OCI-LY1 (cell line): Measurements from ENCODE around the gene E4F1.
"Not testable (repeated sequence)": the region's sequence is repeated elsewhere in the genome, so short reads cannot be mapped to it uniquely, and the experiment has no call there.

Experiments
- H2AFZ ChIP-seq: fragments of 200-600 bp; sonication (generic), shearing (Covaris generic); 2 replicates; pipeline ENCODE4 v1.6.0; 2014; ENCODE audit warnings: antibody characterized with exemption, mild to moderate bottlenecking, low read length
- H3F3A ChIP-seq: fragments of 200-600 bp; sonication (generic), shearing (Covaris generic); 2 replicates; pipeline ENCODE4 v1.6.0; 2014; ENCODE audit warnings: mild to moderate bottlenecking, antibody characterized with exemption, low read length, moderate library complexity; ENCODE audit not compliant: insufficient read depth
- H3K27ac ChIP-seq: fragments of 200-600 bp; sonication (generic); 2 replicates; pipeline ENCODE4 v1.5.1; 2014; ENCODE audit warnings: low read length, mixed run types, mild to moderate bottlenecking, low read depth; ENCODE audit not compliant: poor library complexity, severe bottlenecking
- H3K27me3 ChIP-seq: fragments of 200-600 bp; sonication (generic); 2 replicates; pipeline ENCODE4 v1.6.0; 2014; ENCODE audit warnings: antibody characterized with exemption, mild to moderate bottlenecking, low read length, moderate library complexity; ENCODE audit not compliant: insufficient read depth
- H3K36me3 ChIP-seq: fragments of 200-600 bp; sonication (generic); 2 replicates; pipeline ENCODE4 v1.6.1; 2014; ENCODE audit warnings: mild to moderate bottlenecking, antibody characterized with exemption, low read length, moderate library complexity, mixed read lengths; ENCODE audit not compliant: insufficient read depth
- H3K4me1 ChIP-seq: fragments of 200-600 bp; sonication (generic); 2 replicates; pipeline ENCODE4 v1.5.1; 2014; ENCODE audit warnings: mild to moderate bottlenecking, low read length, moderate library complexity; ENCODE audit not compliant: insufficient read depth, severe bottlenecking
- H3K4me2 ChIP-seq: fragments of 200-600 bp; sonication (generic), shearing (Covaris generic); 2 replicates; pipeline ENCODE4 v1.6.1; 2014; ENCODE audit warnings: low read length
- H3K4me3 ChIP-seq: fragments of 200-600 bp; sonication (generic); 2 replicates; pipeline ENCODE4 v1.5.1; 2014; ENCODE audit warnings: low read length, low read depth, mild to moderate bottlenecking, mixed read lengths; ENCODE audit not compliant: poor library complexity, severe bottlenecking
- H3K79me2 ChIP-seq: fragments of 200-600 bp; shearing (Covaris generic); 2 replicates; pipeline ENCODE4 v1.6.1; 2016; ENCODE audit warnings: mixed run types, low read length, mixed read lengths; ENCODE audit not compliant: insufficient read depth
- H3K9ac ChIP-seq: fragments of 200-600 bp; sonication (generic), shearing (Covaris generic); 2 replicates; pipeline ENCODE4 v1.6.1; 2014; ENCODE audit warnings: mild to moderate bottlenecking, low read length, mixed read lengths
- H3K9me2 ChIP-seq: fragments of 200-600 bp; sonication (generic), shearing (Covaris generic); 2 replicates; pipeline ENCODE4 v1.6.1; 2014; ENCODE audit warnings: low read depth, mild to moderate bottlenecking, low read length, mixed read lengths
- H3K9me3 ChIP-seq: fragments of 200-600 bp; shearing (Covaris generic); 2 replicates; pipeline ENCODE4 v1.6.1; 2014; ENCODE audit warnings: low read length, mixed read lengths
- H4K20me1 ChIP-seq: fragments of 200-600 bp; sonication (generic), shearing (Covaris generic); 2 replicates; pipeline ENCODE4 v1.6.0; 2016; ENCODE audit warnings: mild to moderate bottlenecking, low read length; ENCODE audit not compliant: insufficient read depth
- CTCF ChIP-seq: fragments of 200-600 bp; sonication (generic), shearing (Covaris generic); IDR thresholded peaks from 2 replicates; pipeline ENCODE4 v1.5.1; 2017; ENCODE audit warnings: mild to moderate bottlenecking, antibody characterized with exemption, low read length, moderate library complexity, mixed read lengths
- EZH2 ChIP-seq: fragments of 200-600 bp; sonication (generic), shearing (Covaris generic); IDR thresholded peaks from 2 replicates; pipeline ENCODE4 v1.8.0; 2017; ENCODE audit warnings: borderline replicate concordance, mixed run types, mild to moderate bottlenecking, antibody characterized with exemption, low read length, moderate library complexity, mixed read lengths

The E4F1 gene

DNA sequence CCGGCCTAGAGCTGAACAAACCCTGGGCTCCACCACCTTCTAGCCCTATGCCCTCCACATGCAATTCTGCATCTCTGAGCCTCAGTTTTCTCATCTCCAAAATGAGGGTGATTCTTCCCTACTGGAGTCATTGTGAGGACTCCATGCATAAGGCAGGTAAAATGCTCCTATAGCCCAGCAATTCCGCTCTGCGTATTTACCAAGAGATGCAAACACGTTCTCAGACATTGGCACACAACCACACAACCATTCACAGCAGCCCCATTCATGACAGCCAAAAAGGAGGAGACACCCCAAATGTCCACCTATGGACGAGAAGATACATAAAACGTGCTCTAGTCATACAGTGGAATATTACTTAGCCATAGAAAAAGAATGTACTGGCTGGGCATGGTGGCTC, 23.1 kb upstream of the E4F1 start:
- H3K9ac ChIP-seq = no peak overlapping the region
- TF ChIP-seq EZH2 (no peak), CTCF (no peak)
- no peaks in the 10 kb centered on the region for H3K36me3 ChIP-seq
- no peaks in the 10 kb centered on the region for H3F3A ChIP-seq
- H3K27ac ChIP-seq = no peak overlapping the region
- H3K9me2 ChIP-seq = no peaks in the 10 kb centered on the region
- no peaks in the 10 kb centered on the region for H4K20me1 ChIP-seq
- H2AFZ ChIP-seq = no peak overlapping the region
- peaks cover 10% of the 10 kb centered on the region for H3K4me1 ChIP-seq
- no peaks in the 10 kb centered on the region for H3K79me2 ChIP-seq
- no peak overlapping the region for H3K4me2 ChIP-seq
- peaks cover 26% of the 10 kb centered on the region; the same call in 1 of the 2 replicates for H3K27me3 ChIP-seq
- no peaks in the 10 kb centered on the region for H3K9me3 ChIP-seq
- H3K4me3 ChIP-seq = no peak overlapping the region

DNA sequence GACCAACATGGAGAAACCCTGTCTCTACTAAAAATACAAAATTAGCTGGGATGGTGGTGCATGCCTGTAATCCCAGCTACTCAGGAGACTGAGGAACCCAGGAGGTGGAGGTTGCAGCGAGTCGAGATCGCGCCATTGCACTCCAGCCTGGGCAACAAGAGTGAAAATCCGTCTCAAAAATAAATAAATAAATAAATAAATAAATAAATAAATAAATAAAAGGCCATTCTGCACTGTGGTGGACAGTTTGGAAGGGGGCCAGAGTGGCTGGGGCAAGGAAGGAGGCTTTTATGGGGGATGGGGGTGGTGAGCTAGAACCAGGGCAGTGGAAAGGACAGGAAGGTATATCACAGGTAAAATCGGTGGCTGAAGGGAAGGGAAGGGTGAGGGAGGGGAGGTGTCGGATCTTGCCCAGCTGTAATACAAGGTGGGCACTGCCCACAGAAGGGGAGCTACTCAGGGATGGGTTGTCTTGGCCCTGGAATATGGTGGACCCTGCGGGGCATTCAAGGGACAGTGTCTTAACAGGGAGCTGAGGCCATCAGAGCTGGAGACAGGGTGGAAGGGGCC, 20.2 kb upstream of the E4F1 start:
- H3K36me3 ChIP-seq = peaks cover 16% of the 10 kb centered on the region; the same call in 1 of the 2 replicates
- not testable (repeated sequence) for H3K9me3 ChIP-seq, H4K20me1 ChIP-seq, H2AFZ ChIP-seq, H3K27ac ChIP-seq, H3K9me2 ChIP-seq, H3F3A ChIP-seq, H3K79me2 ChIP-seq, H3K4me3 ChIP-seq, H3K9ac ChIP-seq, H3K4me2 ChIP-seq
- H3K27me3 ChIP-seq = peaks cover 12% of the 10 kb centered on the region; the same call in 1 of the 2 replicates
- H3K4me1 ChIP-seq = peaks cover 22% of the 10 kb centered on the region

DNA sequence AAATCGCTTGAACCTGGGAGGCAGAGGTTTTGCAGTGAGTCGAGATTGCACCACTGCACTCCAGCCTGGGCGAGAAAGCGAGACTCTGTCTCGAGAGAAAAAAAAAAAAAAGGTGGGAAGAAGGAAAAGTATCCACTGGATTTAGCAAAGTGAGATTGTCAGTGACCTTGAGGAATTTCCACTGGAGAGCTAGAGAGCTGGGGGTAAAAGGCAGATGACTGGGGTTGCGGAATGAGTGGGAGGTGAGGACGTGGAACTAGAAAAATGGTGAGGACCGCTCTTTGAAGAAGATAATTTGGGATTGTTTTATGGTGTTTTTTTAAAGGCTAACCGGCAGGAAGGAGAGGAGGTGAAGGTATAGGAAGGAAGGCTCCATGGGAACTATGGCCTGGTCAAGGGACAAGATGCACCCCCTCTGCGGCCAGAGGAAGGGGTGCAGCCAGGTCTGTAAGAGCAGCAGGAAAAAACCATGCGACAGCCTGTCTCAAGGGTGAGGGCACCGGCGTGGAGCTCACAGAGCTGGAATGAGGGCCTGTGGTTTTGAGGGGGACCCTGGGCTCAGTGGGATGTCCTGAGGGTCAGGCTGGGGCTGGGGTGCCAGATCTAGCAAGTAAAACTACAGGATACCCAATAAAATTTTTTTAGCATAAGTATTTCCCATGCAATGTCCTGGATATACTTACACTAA, 18.8 kb upstream of the E4F1 start:
- H3K9me2 ChIP-seq = no peaks in the 10 kb centered on the region
- TF ChIP-seq EZH2 (no peak), CTCF (no peak)
- H2AFZ ChIP-seq = peak overlapping the region; percentile 51; the same call in 1 of the 2 replicates
- peak overlapping the region; percentile 96 for H3K9ac ChIP-seq
- H3K27ac ChIP-seq = no peak overlapping the region
- H3K4me1 ChIP-seq = peaks cover 22% of the 10 kb centered on the region
- H3K9me3 ChIP-seq = no peaks in the 10 kb centered on the region
- no peaks in the 10 kb centered on the region; the same call in 1 of the 2 replicates for H3F3A ChIP-seq
- H3K36me3 ChIP-seq = peaks cover 30% of the 10 kb centered on the region; the same call in 1 of the 2 replicates
- peak overlapping the region; percentile 96 for H3K4me2 ChIP-seq
- H3K79me2 ChIP-seq = no peaks in the 10 kb centered on the region
- peaks cover 12% of the 10 kb centered on the region; the same call in 1 of the 2 replicates for H3K27me3 ChIP-seq
- H3K4me3 ChIP-seq = peak overlapping the region; percentile 90
- no peaks in the 10 kb centered on the region for H4K20me1 ChIP-seq
